Naive B cell (primary cell): ENCODE measurements around the gene SLC12A7. TPM values are rescaled to one million over a fixed set of nuclear protein-coding genes. Genes with fewer than 3 reads are reported as not detected.
A peak's percentile ranks its signal among the peaks of the same experiment; 100 is the strongest.

Source experiments
- ATAC-seq, 2 donors: fragments of 150-1000 bp; cut with Tn5 transposase; 2 replicates each; pipeline ENCODE4 v1.10.0; 2021; ENCODE audit warnings: low read depth in 2 of 2, mild to moderate bottlenecking in 2 of 2, moderate library complexity in 2 of 2
- DNase-seq: peaks from one replicate; pipeline ENCODE4 v3.0.0; 2022
- H3K27ac Mint-ChIP-seq, 6 donors: one replicate each; pipeline ENCODE4 v1.8.0; 2020 to 2022; ENCODE audit warnings: mild to moderate bottlenecking in 6 of 6, mixed read lengths in 6 of 6, moderate library complexity in 5 of 6, inconsistent platforms in 2 of 6
- H3K27me3 Mint-ChIP-seq, 3 donors: one replicate each; pipeline ENCODE4 v1.8.0; 2021 to 2022; ENCODE audit warnings: mixed read lengths in 3 of 3, mild to moderate bottlenecking in 1 of 3
- H3K36me3 Mint-ChIP-seq, 2 donors: one replicate each; pipeline ENCODE4 v1.8.0; 2020 to 2022; ENCODE audit warnings: mixed read lengths in 2 of 2, inconsistent platforms in 1 of 2, mild to moderate bottlenecking in 1 of 2
- H3K4me1 Mint-ChIP-seq, 3 donors: one replicate each; pipeline ENCODE4 v1.8.0; 2020 to 2022; ENCODE audit warnings: mixed read lengths in 3 of 3, inconsistent platforms in 1 of 3, mild to moderate bottlenecking in 1 of 3, moderate library complexity in 1 of 3
- H3K4me3 Mint-ChIP-seq, 8 donors: one replicate each; pipeline ENCODE4 v1.8.0; 2020 to 2022; ENCODE audit warnings: mild to moderate bottlenecking in 8 of 8, mixed read lengths in 8 of 8, moderate library complexity in 8 of 8, inconsistent platforms in 2 of 8
- H3K9me3 Mint-ChIP-seq, 7 donors: one replicate each; pipeline ENCODE4 v1.8.0; 2020 to 2022; ENCODE audit warnings: mixed read lengths in 7 of 7, mild to moderate bottlenecking in 5 of 7, inconsistent platforms in 2 of 7, moderate library complexity in 1 of 7
- polyA plus RNA-seq, 6 donors: library from polyadenylated mRNA; unstranded; fragments of 300-500 nt; fragmentation: Illumina TruSeq; gene quantifications; one replicate each; pipeline ENCODE4 v1.2.3, GENCODE V29; 2021; ENCODE audit warnings: low read depth in 6 of 6

The SLC12A7 gene
- polyA plus RNA-seq, 6 donors from 2014 or later: 1.9 to 15.6 (median 5.8) TPM

DNA sequence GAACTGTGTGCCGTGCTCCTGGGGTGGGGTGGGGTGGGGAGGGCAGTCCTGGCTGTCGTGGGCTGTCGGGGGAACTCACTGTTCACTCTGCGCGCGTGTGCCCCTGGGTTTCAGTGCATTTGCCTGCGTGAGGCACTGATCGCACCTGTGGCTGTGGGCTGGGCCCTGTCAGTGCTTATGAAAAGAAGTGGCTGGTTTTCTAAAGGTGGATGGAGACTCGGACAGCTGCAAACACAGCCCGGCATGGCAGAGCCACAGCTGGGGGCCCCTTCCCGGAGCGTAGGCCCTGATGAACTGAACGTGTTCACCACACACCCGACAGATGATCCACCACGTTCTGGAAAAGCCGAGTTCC, 60.5 kb downstream of the SLC12A7 start:
- Mint-ChIP-seq H3K27me3 (no peaks in the 10 kb centered on the region), H3K36me3 (peaks cover 4 to 9% of the 10 kb centered on the region in 2 donors), H3K4me1 (peaks cover 0 to 15% (median 14%) of the 10 kb centered on the region in 3 donors), H3K4me3 (no peak overlapping the region), H3K9me3 (peaks cover 0 to 21% (median 0%) of the 10 kb centered on the region in 7 donors), H3K27ac (no peak overlapping the region)
- DNase-seq: no peak
- ATAC-seq: no peak

DNA sequence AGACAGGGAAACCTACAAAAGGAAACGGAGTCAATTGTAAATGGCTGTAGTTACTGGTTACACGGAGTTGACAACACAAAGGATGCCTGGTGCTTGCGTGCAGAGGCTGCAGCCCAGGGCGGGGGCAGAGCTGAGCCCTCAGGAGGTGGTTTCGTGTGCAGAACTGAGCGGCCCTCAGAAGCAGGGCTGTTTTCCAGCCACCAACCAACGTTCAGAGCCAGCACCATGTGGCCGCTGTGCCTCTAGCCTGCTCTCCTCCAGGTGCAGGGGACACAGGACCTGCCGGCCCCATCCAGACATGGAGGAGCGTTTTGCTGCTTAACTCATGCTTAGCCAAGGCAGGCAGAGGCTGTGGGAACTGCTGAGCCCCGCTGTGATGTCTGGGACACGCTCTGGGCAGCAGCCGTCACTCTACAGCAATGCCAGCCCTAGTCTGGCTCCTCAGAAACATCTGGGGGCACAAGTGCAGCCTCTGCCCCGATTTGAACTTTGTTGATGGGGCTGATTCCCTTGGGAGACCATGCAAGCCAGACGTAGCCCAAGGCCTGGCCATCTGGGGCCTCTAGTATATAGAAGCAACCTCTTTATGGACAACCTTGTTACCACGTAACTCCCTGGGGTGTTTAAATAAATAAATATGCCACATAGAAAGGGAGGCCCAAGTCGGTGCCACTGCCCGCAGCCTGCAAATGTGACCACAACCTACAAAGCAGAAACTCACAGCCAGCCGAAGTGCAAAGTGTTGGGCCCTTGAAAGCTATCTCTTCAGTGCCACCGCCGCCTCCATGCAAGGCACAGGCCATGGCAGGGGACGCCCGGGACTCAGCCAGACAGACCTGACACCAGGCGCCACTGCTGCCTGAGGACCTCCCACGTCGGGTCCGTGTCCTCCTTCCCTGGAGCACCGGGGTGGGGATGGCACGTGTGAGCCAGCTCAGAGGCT, 61.2 kb downstream of the SLC12A7 start:
- Mint-ChIP-seq H3K4me3 (no peak overlapping the region), H3K9me3 (peaks cover 0 to 28% (median 0%) of the 10 kb centered on the region in 7 donors), H3K27ac (peak overlapping the region in 1 of 6 donors; percentile 28), H3K27me3 (no peaks in the 10 kb centered on the region), H3K36me3 (peaks cover 4 to 10% of the 10 kb centered on the region in 2 donors), H3K4me1 (peaks cover 1 to 20% (median 15%) of the 10 kb centered on the region in 3 donors)
- DNase-seq: no peak
- ATAC-seq: no peak

DNA sequence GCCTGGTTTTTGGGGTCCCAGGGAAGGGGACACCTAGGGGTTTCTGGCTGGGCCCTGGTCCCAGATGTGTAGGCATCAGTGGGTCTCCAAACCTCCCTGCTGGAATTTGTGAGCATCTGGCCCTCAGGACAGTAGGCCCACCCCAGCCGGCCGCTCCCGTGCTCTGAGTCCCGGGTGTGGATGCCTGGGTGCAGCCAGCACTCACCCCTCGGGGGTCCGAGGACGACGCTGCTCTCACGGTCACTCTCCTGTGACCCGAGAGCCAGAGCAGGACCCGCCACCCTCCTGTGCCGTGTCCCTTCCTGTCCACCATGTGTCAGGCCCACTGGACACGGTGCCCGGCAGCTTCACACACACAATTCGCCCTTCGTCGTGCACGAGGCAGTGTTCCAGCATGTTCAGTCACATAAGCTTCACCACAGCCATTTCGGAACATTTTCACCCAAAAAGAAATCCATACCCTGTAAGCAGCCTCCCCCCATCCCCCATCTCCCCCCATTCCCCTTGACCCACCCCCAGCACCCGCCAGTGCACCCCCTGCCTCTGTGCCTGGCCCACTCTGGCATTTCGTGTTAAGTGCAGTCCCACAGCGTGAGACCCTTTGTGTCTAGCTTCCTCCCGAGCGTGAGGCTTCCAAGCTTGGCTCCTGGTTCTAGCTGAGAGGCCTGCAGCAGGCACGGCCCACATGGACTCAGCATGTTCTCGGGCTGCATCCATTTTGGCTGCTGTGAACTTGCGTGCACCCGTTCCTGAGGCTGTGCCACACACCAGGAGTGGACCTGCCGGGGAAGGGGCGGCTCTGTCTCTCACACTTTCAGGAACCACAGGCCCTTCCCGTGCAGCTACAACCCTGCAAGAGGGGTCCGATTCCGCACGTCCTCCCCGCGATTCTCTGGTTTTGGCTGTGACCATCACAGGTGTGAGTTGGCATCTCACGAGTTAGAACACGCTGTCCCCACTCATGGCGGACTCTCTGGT, 62.7 kb downstream of the SLC12A7 start:
- Mint-ChIP-seq H3K9me3 (peaks cover 0 to 43% (median 0%) of the 10 kb centered on the region in 7 donors), H3K4me1 (peaks cover 1 to 30% (median 13%) of the 10 kb centered on the region in 3 donors), H3K4me3 (no peak overlapping the region), H3K27ac (peak overlapping the region in 2 of 6 donors; percentile 44 to 89), H3K36me3 (peaks cover 4 to 21% of the 10 kb centered on the region in 2 donors), H3K27me3 (peaks cover 0 to 3% (median 0%) of the 10 kb centered on the region in 3 donors)
- ATAC-seq: no peak
- DNase-seq: no peak

DNA sequence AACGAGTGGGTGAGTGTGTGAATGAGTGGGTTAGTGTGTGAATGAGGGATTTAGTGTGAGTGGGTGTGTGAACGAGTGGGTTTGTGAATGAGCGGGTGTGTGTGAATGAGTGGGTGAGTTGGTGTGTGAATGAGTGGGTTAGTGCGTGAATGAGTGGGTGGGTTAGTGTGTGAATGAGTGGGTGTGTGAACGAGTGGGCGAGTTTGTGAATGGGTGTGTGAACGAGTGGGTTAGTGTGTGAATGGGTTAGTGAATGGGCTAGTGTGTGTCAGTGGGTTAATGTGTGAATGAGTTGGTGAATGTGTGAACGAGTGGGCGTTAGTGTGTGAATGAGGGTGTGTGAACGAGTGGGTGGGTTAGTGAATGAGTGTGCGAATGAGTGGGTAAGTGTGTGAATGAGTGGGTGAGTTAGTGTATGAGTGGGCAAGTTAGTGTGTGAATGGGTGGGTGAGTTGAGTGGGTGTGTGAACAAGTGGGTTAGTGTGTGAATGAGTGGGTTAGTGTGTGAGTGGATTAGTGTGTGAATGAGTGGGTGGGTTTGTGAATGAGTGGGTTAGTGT, 63.6 kb downstream of the SLC12A7 start:
- no peak for ATAC-seq
- H3K9me3 Mint-ChIP-seq: peaks cover 0 to 52% (median 0%) of the 10 kb centered on the region in 7 donors
- peaks cover 1 to 36% (median 9%) of the 10 kb centered on the region in 3 donors for H3K4me1 Mint-ChIP-seq
- DNase-seq: no peak
- H3K4me3 Mint-ChIP-seq: no peak overlapping the region
- H3K27me3 Mint-ChIP-seq: peaks cover 0 to 7% (median 3%) of the 10 kb centered on the region in 3 donors
- H3K27ac Mint-ChIP-seq: peak overlapping the region in 1 of 6 donors; percentile 89
- H3K36me3 Mint-ChIP-seq: peaks cover 4 to 21% of the 10 kb centered on the region in 2 donors

DNA sequence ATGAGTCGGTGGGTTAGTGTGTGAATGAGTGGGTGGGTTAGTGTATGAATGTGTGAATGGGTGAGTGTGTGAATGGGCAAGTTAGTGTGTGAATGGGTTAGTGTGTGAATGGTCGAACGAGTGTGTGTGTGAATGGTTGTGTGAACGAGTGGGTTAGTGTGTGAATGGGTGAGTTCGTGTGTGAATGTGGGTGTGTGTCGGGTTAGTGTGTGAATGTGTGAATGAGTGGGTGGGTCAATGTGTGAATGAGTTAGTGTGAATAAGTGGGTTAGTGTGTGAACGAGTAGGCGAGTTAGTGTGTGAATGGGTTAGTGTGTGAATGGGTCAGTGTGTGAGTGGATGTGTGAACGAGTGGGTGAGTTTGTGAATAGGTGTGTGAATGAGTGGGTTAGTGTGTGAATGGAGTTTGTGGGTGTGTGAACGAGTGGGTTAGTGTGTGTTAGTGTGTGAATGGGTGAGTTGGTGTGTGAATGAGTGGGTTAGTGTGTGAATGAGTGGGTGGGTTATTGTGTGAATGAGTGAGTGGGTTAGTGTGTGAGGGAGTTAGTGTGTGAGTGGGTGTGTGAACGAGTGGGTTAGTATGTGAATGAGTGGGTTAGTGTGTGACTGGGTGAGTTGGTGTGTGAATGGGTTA, 64.4 kb downstream of the SLC12A7 start:
- H3K36me3 Mint-ChIP-seq: peaks cover 3 to 27% of the 10 kb centered on the region in 2 donors
- no peak overlapping the region for H3K27ac Mint-ChIP-seq
- peaks cover 0 to 60% (median 0%) of the 10 kb centered on the region in 7 donors for H3K9me3 Mint-ChIP-seq
- peaks cover 1 to 44% (median 9%) of the 10 kb centered on the region in 3 donors for H3K4me1 Mint-ChIP-seq
- H3K27me3 Mint-ChIP-seq: peaks cover 0 to 15% (median 3%) of the 10 kb centered on the region in 3 donors
- no peak for DNase-seq
- no peak overlapping the region for H3K4me3 Mint-ChIP-seq
- ATAC-seq: no peak

DNA sequence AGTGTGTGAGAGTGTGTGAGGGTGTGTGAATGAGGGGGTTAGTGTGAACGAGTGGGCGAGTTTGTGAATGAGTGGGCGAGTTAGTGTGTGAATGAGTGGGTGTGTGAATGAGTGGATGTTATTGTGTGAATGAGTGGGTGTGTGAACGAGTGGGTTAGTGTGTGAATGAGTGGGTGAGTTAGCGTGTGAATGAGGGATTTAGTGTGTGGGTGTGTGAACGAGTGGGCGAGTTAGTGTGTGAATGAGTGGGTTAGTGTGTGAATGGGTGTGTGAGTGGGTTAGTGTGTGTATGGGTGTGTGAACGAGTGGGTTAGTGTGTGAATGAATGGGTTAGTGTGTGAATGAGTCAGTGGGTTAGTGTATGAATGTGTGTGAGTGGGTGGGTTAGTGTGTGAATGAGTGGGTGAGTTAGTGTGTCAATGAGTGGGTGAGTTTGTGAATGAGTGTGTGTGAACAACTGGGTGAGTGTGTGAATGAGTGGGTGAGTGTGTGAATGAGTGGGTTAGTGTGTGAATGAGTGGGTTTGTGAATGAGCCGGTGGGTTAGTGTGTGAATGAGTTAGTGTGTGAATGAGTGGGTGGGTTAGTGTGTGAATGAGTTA, 65.8 kb downstream of the SLC12A7 start:
- peak overlapping the region in 1 of 8 donors; percentile 43 for H3K4me3 Mint-ChIP-seq
- H3K36me3 Mint-ChIP-seq: peaks cover 0 to 30% of the 10 kb centered on the region in 2 donors
- no peak for DNase-seq
- H3K4me1 Mint-ChIP-seq: peaks cover 1 to 57% (median 9%) of the 10 kb centered on the region in 3 donors
- peaks cover 3 to 29% (median 3%) of the 10 kb centered on the region in 3 donors for H3K27me3 Mint-ChIP-seq
- ATAC-seq: no peak
- H3K27ac Mint-ChIP-seq: peak overlapping the region in 1 of 6 donors; percentile 79
- H3K9me3 Mint-ChIP-seq: peaks cover 0 to 74% (median 0%) of the 10 kb centered on the region in 7 donors

DNA sequence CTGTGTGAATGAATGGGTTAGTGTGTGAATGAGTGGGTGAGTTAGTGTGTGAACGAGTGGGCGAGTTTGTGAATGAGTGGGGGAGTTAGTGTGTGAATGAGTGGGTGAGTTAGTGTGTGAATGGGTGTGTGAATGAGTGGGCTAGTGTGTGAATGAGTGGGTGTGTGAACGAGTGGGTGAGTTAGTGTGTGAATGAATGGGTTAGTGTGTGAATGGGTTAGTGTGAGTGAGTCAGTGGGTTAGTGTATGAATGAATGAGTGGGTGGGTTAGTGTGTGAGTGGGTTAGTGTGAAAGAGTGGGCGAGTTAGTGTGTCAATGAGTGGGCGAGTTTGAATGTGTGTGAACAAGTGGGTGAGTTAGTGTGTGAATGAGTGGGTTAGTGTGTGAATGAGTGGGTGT, 67.7 kb downstream of the SLC12A7 start:
- H3K4me1 Mint-ChIP-seq: peaks cover 3 to 60% (median 9%) of the 10 kb centered on the region in 3 donors
- H3K9me3 Mint-ChIP-seq: peaks cover 0 to 77% (median 0%) of the 10 kb centered on the region in 7 donors
- ATAC-seq (no peak), DNase-seq (no peak)
- H3K27me3 Mint-ChIP-seq: peaks cover 3 to 32% (median 7%) of the 10 kb centered on the region in 3 donors
- H3K4me3 Mint-ChIP-seq: no peak overlapping the region
- H3K27ac Mint-ChIP-seq: no peak overlapping the region
- H3K36me3 Mint-ChIP-seq: peaks cover 0 to 30% of the 10 kb centered on the region in 2 donors

DNA sequence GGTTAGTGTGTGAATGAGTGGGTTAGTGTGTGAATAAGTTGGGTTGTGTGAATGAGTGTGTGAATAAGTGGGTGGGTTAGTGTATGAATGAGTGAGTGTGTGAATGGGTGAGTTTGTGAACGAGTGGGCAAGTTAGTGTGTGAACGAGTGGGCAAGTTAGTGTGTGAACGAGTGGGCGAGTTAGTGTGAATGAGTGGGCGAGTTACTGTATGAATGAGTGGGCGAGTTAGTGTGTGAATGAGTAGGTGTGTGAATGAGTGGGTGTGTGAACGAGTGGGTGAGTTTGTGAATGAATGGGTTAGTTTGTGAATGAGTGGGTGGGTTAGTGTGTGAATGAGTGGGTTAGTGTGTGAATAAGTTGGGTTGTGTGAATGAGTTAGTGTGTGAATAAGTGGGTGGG, 68.5 kb downstream of the SLC12A7 start:
- Mint-ChIP-seq H3K27ac (peak overlapping the region in 2 of 6 donors; percentile 5 to 46), H3K36me3 (peaks cover 0 to 30% of the 10 kb centered on the region in 2 donors), H3K4me1 (peaks cover 3 to 57% (median 9%) of the 10 kb centered on the region in 3 donors), H3K9me3 (peaks cover 0 to 76% (median 0%) of the 10 kb centered on the region in 7 donors), H3K27me3 (peaks cover 3 to 32% (median 11%) of the 10 kb centered on the region in 3 donors), H3K4me3 (no peak overlapping the region)
- DNase-seq (no peak), ATAC-seq (no peak)

DNA sequence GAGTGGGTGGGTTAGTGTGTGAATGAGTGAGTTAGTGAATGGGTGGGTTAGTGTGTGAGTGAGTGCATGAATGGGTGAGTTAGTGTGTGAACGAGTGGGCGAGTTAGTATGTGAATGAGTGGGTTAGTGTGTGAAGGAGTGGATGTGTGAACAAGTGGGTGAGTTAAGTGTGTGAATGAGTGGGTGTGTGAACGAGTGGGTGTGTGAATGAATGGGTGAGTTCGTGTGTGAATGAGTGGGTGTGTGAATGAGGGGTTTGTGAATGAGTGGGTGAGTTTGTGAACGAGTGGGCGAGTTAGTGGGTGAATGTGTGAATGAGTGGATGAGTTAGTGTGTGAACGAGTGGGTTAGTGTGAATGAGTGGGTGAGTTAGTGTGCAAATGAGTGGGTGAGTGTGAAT, 69.2 kb downstream of the SLC12A7 start:
- peaks cover 3 to 50% (median 3%) of the 10 kb centered on the region in 3 donors for H3K4me1 Mint-ChIP-seq
- DNase-seq (no peak), ATAC-seq (no peak)
- peak overlapping the region in 1 of 8 donors; percentile 53 for H3K4me3 Mint-ChIP-seq
- H3K36me3 Mint-ChIP-seq: peaks cover 0 to 23% of the 10 kb centered on the region in 2 donors
- peaks cover 3 to 32% (median 11%) of the 10 kb centered on the region in 3 donors for H3K27me3 Mint-ChIP-seq
- no peak overlapping the region for H3K27ac Mint-ChIP-seq
- peaks cover 0 to 69% (median 0%) of the 10 kb centered on the region in 7 donors for H3K9me3 Mint-ChIP-seq

DNA sequence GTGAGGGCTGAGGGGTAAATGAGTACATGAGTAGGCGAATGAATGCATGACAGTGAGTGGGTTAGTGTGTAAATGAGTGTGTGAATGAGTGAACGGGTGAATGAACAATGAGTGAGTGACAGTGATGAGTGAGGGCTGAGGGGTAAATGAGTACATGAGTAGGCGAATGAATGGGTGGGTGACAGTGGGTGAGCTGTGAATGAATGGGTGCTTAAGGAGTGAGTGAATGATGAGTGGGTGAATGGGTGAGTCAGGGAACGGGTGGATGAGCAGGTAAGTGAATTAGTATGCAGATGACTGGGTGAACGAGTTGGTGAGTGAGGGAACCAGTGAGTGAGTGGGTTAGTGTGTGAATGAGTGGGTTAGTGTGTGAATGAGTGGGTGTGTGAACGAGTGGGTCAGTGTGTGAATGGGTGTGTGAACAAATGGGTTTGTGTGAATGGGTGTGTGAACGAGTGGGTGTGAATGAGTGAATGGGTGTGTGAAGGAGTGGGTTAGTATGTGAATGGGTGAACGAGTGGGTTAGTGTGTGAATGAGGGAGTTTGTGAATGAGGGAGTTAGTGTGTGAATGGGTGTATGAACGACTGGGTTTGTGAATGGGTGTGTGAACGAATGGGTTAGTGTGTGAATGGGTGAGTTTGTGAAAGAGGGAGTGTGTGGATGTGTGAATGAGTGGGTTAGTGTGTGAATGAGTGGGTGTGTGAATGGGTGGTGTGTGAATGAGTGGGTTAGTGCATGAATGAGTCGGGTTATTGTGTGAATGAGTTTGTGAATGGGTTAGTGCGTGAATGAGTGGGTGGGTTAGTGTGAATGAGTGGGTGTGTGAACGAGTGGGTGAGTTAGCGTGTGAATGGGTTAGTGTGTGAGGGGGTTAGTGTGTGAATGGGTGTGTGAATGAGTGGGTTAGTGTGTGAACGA, 70.4 kb downstream of the SLC12A7 start:
- peaks cover 0 to 21% of the 10 kb centered on the region in 2 donors for H3K36me3 Mint-ChIP-seq
- peaks cover 3 to 37% (median 15%) of the 10 kb centered on the region in 3 donors for H3K27me3 Mint-ChIP-seq
- H3K27ac Mint-ChIP-seq: peak overlapping the region in 2 of 6 donors; percentile 25 to 60
- no peak for DNase-seq
- H3K9me3 Mint-ChIP-seq: peaks cover 0 to 57% (median 0%) of the 10 kb centered on the region in 7 donors
- H3K4me1 Mint-ChIP-seq: peaks cover 0 to 46% (median 3%) of the 10 kb centered on the region in 3 donors
- ATAC-seq: no peak
- peak overlapping the region in 1 of 8 donors; percentile 5 for H3K4me3 Mint-ChIP-seq

DNA sequence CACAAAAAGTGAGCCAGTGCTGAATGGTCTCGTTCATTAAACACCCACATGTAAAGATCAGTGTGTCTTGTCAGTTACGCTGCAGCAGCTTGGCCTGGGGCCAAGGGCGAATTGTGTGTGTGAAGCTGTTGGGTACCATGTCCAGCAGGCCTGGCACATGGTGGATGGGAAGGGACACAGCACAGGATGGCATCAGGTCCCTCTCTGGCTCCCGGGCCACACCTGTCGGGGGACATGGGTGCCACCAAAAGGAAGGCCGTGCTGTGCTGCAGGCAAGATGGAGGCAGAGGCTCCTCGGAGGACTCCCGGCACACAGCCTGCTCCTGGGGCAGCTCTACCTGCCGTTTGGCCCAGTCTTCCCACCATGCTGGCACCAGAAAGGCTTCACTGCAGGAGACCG, 71.3 kb downstream of the SLC12A7 start:
- H3K4me1 Mint-ChIP-seq: peaks cover 0 to 39% (median 2%) of the 10 kb centered on the region in 3 donors

More for the DNA sequence above, 71.3 kb downstream of the SLC12A7 start:
- Mint-ChIP-seq H3K4me3 (no peak overlapping the region), H3K36me3 (peaks cover 0 to 19% of the 10 kb centered on the region in 2 donors), H3K9me3 (peaks cover 0 to 48% (median 0%) of the 10 kb centered on the region in 7 donors), H3K27me3 (peaks cover 3 to 40% (median 17%) of the 10 kb centered on the region in 3 donors), H3K27ac (no peak overlapping the region)
- ATAC-seq: no peak
- no peak for DNase-seq
